ENCODE measurements around the gene SORL1. TPM values are rescaled to one million over a fixed set of nuclear protein-coding genes. Genes with fewer than 3 reads are reported as not detected.

SORL1 gene
- total RNA-seq, 2 experiments from 2014 or later, result 228 to 411 TPM

DNA sequence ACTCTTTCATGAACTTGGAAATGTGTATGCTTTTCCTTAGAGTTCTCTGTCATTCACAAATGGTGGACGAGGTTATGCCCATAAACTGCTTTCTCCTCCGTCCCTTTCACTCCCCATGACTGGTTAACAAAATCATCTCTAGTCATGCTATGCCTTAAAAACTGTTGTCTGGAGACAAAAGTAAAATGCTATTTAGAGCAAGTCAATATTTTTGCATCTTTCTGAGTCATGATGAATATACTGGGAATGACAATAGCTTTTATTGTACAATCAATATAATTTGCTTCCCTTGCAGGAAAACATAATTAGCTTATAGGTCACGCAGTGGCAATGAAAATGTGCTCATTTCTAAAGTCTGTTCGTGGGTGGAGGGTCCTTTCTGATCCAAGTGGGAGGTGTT, 217.3 kb downstream of the SORL1 start:
- no peak for TF ChIP-seq EZH2phosphoT487 (IDR thresholded peaks at IDR 0.05; ENCODE audit: borderline replicate concordance, low read depth, low read length)
- H3K4me3 ChIP-seq (ENCODE audit: low read depth, low read length, poor library complexity, severe bottlenecking), result no peak overlapping the region
- no peaks in the 10 kb centered on the region for H3K9me3 ChIP-seq (ENCODE audit: low read length)
- no peak overlapping the region for H3K27ac ChIP-seq (ENCODE audit: low read depth, low read length, poor library complexity, severe bottlenecking)
- no TSS peak for BruUV-seq (replicated peaks)
- no peaks in the 10 kb centered on the region for H3K4me1 ChIP-seq (ENCODE audit: insufficient read depth, low read length, poor library complexity, severe bottlenecking)
- intact Hi-C loops (cut with micrococcal nuclease; ENCODE audit: unreplicated experiment), result no loop called here
- DNase-seq (ENCODE audit: low spot score), result no peak
- H3K9me2 ChIP-seq (ENCODE audit: insufficient read depth, low read length), result no peaks in the 10 kb centered on the region
- H4K20me1 ChIP-seq (ENCODE audit: insufficient read depth, low read length), result no peaks in the 10 kb centered on the region
- no peaks in the 10 kb centered on the region for H3K79me2 ChIP-seq (ENCODE audit: insufficient read depth, low read depth, low read length)
- no peaks in the 10 kb centered on the region for H3K36me3 ChIP-seq (ENCODE audit: insufficient read depth, low read length)
- no peak overlapping the region for H3K4me2 ChIP-seq (ENCODE audit: low read length)
- no peak overlapping the region for H2AFZ ChIP-seq (ENCODE audit: low read length)
- ChIA-PET POLR2A (interaction anchor here (0.7 kb wide), 1 partner anchor 910 kb away, joined by 4 read pairs; no protein-coding TSS in a partner anchor), CTCF (ENCODE audit: unreplicated experiment) (no interaction called here)

GRCh38 chr11:121670266-121670665, 218.2 kb downstream of the SORL1 start:
- Histone ChIP-seq H4K20me1 (ENCODE audit: insufficient read depth, low read length) (no peaks in the 10 kb centered on the region), H3K79me2 (ENCODE audit: insufficient read depth, low read depth, low read length) (no peaks in the 10 kb centered on the region), H3K9me2 (ENCODE audit: insufficient read depth, low read length) (no peaks in the 10 kb centered on the region), H3K36me3 (ENCODE audit: insufficient read depth, low read length) (no peaks in the 10 kb centered on the region), H3K9me3 (ENCODE audit: low read length) (no peaks in the 10 kb centered on the region), H3K4me1 (ENCODE audit: insufficient read depth, low read length, poor library complexity, severe bottlenecking) (no peaks in the 10 kb centered on the region), H3K4me2 (ENCODE audit: low read length) (no peak overlapping the region), H2AFZ (ENCODE audit: low read length) (no peak overlapping the region), H3K27ac (ENCODE audit: low read depth, low read length, poor library complexity, severe bottlenecking) (no peak overlapping the region), H3K4me3 (ENCODE audit: low read depth, low read length, poor library complexity, severe bottlenecking) (no peak overlapping the region)
- TF ChIP-seq CTCF (conservative IDR thresholded peaks at IDR 0.05; ENCODE audit: low read length) (no peak), EZH2phosphoT487 (IDR thresholded peaks at IDR 0.05; ENCODE audit: borderline replicate concordance, low read depth, low read length) (no peak)
- DNase-seq (ENCODE audit: low spot score), result no peak
- ChIA-PET POLR2A (interaction anchor here (0.6 to 0.7 kb wide), 6 partner anchors 10 to 1006 kb away, joined by 3 to 5 read pairs (median 4); no protein-coding TSS in a partner anchor), CTCF (ENCODE audit: unreplicated experiment) (no interaction called here)
- intact Hi-C loops (cut with micrococcal nuclease; ENCODE audit: unreplicated experiment), result no loop called here
- no TSS peak for BruUV-seq (replicated peaks)

DNA sequence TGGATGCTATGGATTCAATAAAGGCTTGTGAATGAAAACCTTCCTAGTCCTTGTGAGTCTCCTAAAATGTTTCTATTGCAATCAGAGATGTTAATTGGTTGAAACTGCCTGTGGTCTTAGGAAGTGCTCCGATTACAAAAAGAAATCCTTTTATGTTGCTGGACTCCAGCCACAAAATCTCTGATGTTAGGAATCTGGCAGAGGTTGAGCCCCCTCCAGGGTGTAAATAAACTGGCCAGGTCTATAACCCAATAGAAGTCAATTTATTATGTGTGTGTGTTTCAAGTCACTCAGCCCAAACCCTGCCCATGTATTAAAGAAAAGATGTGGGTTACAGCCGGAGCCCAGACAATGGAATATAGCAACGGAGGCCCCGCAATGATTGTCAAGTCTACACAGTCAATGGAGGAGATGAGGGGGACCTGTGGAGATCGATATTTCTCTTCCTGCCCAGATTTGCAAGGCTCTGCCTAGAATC, 218.7 kb downstream of the SORL1 start:
- ChIA-PET CTCF (ENCODE audit: unreplicated experiment) (no interaction called here), POLR2A (no interaction called here)
- Histone ChIP-seq H3K9me2 (ENCODE audit: insufficient read depth, low read length) (no peaks in the 10 kb centered on the region), H2AFZ (ENCODE audit: low read length) (no peak overlapping the region), H3K4me3 (ENCODE audit: low read depth, low read length, poor library complexity, severe bottlenecking) (no peak overlapping the region), H4K20me1 (ENCODE audit: insufficient read depth, low read length) (no peaks in the 10 kb centered on the region), H3K27ac (ENCODE audit: low read depth, low read length, poor library complexity, severe bottlenecking) (no peak overlapping the region), H3K4me1 (ENCODE audit: insufficient read depth, low read length, poor library complexity, severe bottlenecking) (no peaks in the 10 kb centered on the region), H3K9me3 (ENCODE audit: low read length) (no peaks in the 10 kb centered on the region), H3K36me3 (ENCODE audit: insufficient read depth, low read length) (no peaks in the 10 kb centered on the region), H3K4me2 (ENCODE audit: low read length) (no peak overlapping the region), H3K79me2 (ENCODE audit: insufficient read depth, low read depth, low read length) (no peaks in the 10 kb centered on the region)
- no TSS peak for BruUV-seq (replicated peaks)
- DNase-seq (ENCODE audit: low spot score), result no peak
- intact Hi-C loops (cut with micrococcal nuclease; ENCODE audit: unreplicated experiment), result no loop called here
- no peak for TF ChIP-seq EZH2phosphoT487 (IDR thresholded peaks at IDR 0.05; ENCODE audit: borderline replicate concordance, low read depth, low read length)
- no peak for TF ChIP-seq CTCF (conservative IDR thresholded peaks at IDR 0.05; ENCODE audit: low read length)

Data from OCI-LY7 (cell line).